Liver (tissue), 9 donors: ENCODE results near the gene FZD10. TPM values are rescaled to one million over a fixed set of nuclear protein-coding genes. Genes with fewer than 3 reads are reported as not detected.

Source experiments
- DNase-seq: peaks from one replicate; pipeline ENCODE4 v3.0.0-alpha.2; 2017; ENCODE audit warnings: low spot score
- H3K27ac ChIP-seq, 2 donors: one replicate each; pipeline ENCODE4 v1.7.0; 2013; ENCODE audit warnings: inconsistent platforms in 2 of 2, low read length in 2 of 2, control low read depth in 1 of 2, low read depth in 1 of 2, mild to moderate bottlenecking in 1 of 2
- H3K27me3 ChIP-seq, 4 donors: one replicate each; pipeline versions ENCODE4 v1.6.1 to v1.7.0; 2013; ENCODE audit warnings: low read length in 3 of 4, inconsistent platforms in 1 of 4, mild to moderate bottlenecking in 1 of 4, moderate library complexity in 1 of 4; ENCODE audit not compliant: control insufficient read depth in 4 of 4, insufficient read depth in 4 of 4
- H3K36me3 ChIP-seq, 4 donors: one replicate each; pipeline versions ENCODE4 v1.6.1 to v1.7.0; 2013; ENCODE audit warnings: low read length in 3 of 4, mild to moderate bottlenecking in 3 of 4, low read depth in 1 of 4, moderate library complexity in 1 of 4; ENCODE audit not compliant: control insufficient read depth in 4 of 4, insufficient read depth in 3 of 4
- H3K4me1 ChIP-seq, 4 donors: one replicate each; pipeline versions ENCODE4 v1.6.1 to v1.7.0; 2013; ENCODE audit warnings: low read length in 3 of 4, mild to moderate bottlenecking in 3 of 4, moderate library complexity in 1 of 4; ENCODE audit not compliant: control insufficient read depth in 4 of 4, insufficient read depth in 4 of 4
- H3K4me3 ChIP-seq, 3 donors: one replicate each; pipeline versions ENCODE4 v1.6.1 to v1.7.0; 2013; ENCODE audit warnings: low read length in 3 of 3, control low read depth in 1 of 3, low read depth in 1 of 3, mild to moderate bottlenecking in 1 of 3
- H3K9ac ChIP-seq, 2 donors: one replicate each; pipeline ENCODE4 v1.7.0; 2013; ENCODE audit warnings: low read length in 2 of 2, mild to moderate bottlenecking in 2 of 2, moderate library complexity in 2 of 2, control low read depth in 1 of 2, low read depth in 1 of 2
- H3K9me3 ChIP-seq, 4 donors: one replicate each; pipeline versions ENCODE4 v1.6.1 to v1.7.0; 2013; ENCODE audit warnings: low read length in 3 of 4; ENCODE audit not compliant: control insufficient read depth in 4 of 4
- ATF3 ChIP-seq: IDR thresholded peaks from 2 replicates; pipeline ENCODE4 v1.6.1; 2016; ENCODE audit warnings: antibody characterized with exemption
- CTCF ChIP-seq: fragments of 150-350 bp; IDR thresholded peaks from 2 replicates; pipeline ENCODE4 v1.5.1; 2017; ENCODE audit warnings: improper control_type of control experiment, low read depth, low read length; ENCODE audit not compliant: missing input control
- EGR1 ChIP-seq, 2 donors: IDR thresholded peaks; 2 replicates each; pipeline ENCODE4 v1.6.1; 2016 to 2018; ENCODE audit warnings: antibody characterized with exemption in 2 of 2, low read depth in 2 of 2
- FOXA1 ChIP-seq: IDR thresholded peaks from 2 replicates; pipeline ENCODE4 v1.6.1; 2016; ENCODE audit warnings: antibody characterized with exemption
- FOXA2 ChIP-seq: IDR thresholded peaks from 2 replicates; pipeline ENCODE4 v1.6.1; 2016; ENCODE audit warnings: antibody characterized with exemption
- GABPA ChIP-seq, 2 donors: IDR thresholded peaks in 1 of 2; conservative IDR thresholded peaks in 1 of 2; 2 replicates each; pipeline ENCODE4 v1.6.1; 2016; ENCODE audit warnings: antibody characterized with exemption in 2 of 2, mild to moderate bottlenecking in 1 of 2, moderate library complexity in 1 of 2
- HNF4A ChIP-seq, 2 donors: conservative IDR thresholded peaks; 2 replicates each; pipeline ENCODE4 v1.6.1; 2016; ENCODE audit warnings: antibody characterized with exemption in 2 of 2, mild to moderate bottlenecking in 2 of 2
- HNF4G ChIP-seq: IDR thresholded peaks from 2 replicates; pipeline ENCODE4 v1.6.1; 2016; ENCODE audit warnings: antibody characterized with exemption
- JUND ChIP-seq, 2 donors: IDR thresholded peaks; 2 replicates each; pipeline ENCODE4 v1.6.1; 2016; ENCODE audit warnings: antibody characterized with exemption in 2 of 2
- MAX ChIP-seq: IDR thresholded peaks from 2 replicates; pipeline ENCODE4 v1.6.1; 2016; ENCODE audit warnings: antibody characterized with exemption
- NR2F2 ChIP-seq: IDR thresholded peaks from 2 replicates; pipeline ENCODE4 v1.6.1; 2016; ENCODE audit warnings: antibody characterized with exemption
- RAD21 ChIP-seq, 2 donors: IDR thresholded peaks; 2 replicates each; pipeline ENCODE4 v1.6.1; 2016; ENCODE audit warnings: antibody characterized with exemption in 2 of 2, mild to moderate bottlenecking in 2 of 2
- REST ChIP-seq: IDR thresholded peaks from 2 replicates; pipeline ENCODE4 v1.6.1; 2016; ENCODE audit warnings: antibody characterized with exemption, mild to moderate bottlenecking
- RXRA ChIP-seq, 2 donors: IDR thresholded peaks; 2 replicates each; pipeline ENCODE4 v1.6.1; 2017 to 2018; ENCODE audit warnings: antibody characterized with exemption in 2 of 2, mild to moderate bottlenecking in 1 of 2
- SP1 ChIP-seq: IDR thresholded peaks from 2 replicates; pipeline ENCODE4 v1.6.1; 2018; ENCODE audit warnings: antibody characterized with exemption, mild to moderate bottlenecking
- TAF1 ChIP-seq: conservative IDR thresholded peaks from 2 replicates; pipeline ENCODE4 v1.6.1; 2016; ENCODE audit warnings: antibody characterized with exemption, mild to moderate bottlenecking
- YY1 ChIP-seq: IDR thresholded peaks from 2 replicates; pipeline ENCODE4 v1.6.1; 2016; ENCODE audit warnings: antibody characterized with exemption, mild to moderate bottlenecking
- ZBTB33 ChIP-seq: IDR thresholded peaks from 2 replicates; pipeline ENCODE4 v1.6.1; 2016; ENCODE audit warnings: antibody characterized with exemption
- WGBS: extraction: QIAGEN DNeasy Blood & Tissue Kit; methylation state at CpG from one replicate; pipeline ENCODE4 v1.1.7; 2013; 5-methylcytosine and 5-hydroxymethylcytosine counted together
- polyA plus RNA-seq, 2 donors: library from polyadenylated mRNA; stranded (reverse) in 1 of 2; unstranded in 1 of 2; fragments of 200-250 nt in 1 of 2; fragments of >200 nt in 1 of 2; fragmentation: Nextera tagmentation in 1 of 2; extraction: Ambion mirVana in 1 of 2; gene quantifications; one replicate each; pipeline versions ENCODE4 v1.2.1 to v1.2.3, GENCODE V29; 2013 to 2015
- total RNA-seq, 2 donors: library from RNA; depleted of rRNA; stranded (reverse); fragments of >200 nt; gene quantifications; one replicate each; pipeline ENCODE4 v1.2.3, GENCODE V29; 2014
- donor health status: healthy.
- donor health status: healthy.
- donor health status: healthy.
- donor health status: healthy.
- donor health status: healthy.

Gene FZD10
- total and polyA plus RNA-seq, 4 donors: 0.02 TPM; not detected in 3

GRCh38 chr12:130169924-130170323 is 7.7 kb downstream of the FZD10 start:
- H3K27me3 ChIP-seq: peaks cover 0 to 10% (median 4%) of the 10 kb centered on the region in 4 donors
- TF ChIP-seq REST (no peak), ZBTB33 (no peak), HNF4A (conservative IDR thresholded peaks at IDR 0.05) (no peak), FOXA2 (no peak), YY1 (no peak), GABPA (IDR thresholded peaks at IDR 0.05 in 1 of 2, conservative IDR thresholded peaks at IDR 0.05 in 1 of 2) (no peak), FOXA1 (no peak), CTCF (no peak), SP1 (no peak), JUND (IDR thresholded peaks at IDR 0.05) (no peak), ATF3 (no peak), RAD21 (IDR thresholded peaks at IDR 0.05) (no peak), EGR1 (IDR thresholded peaks at IDR 0.05; ENCODE audit: low read depth in 2 of 2) (no peak), MAX (no peak), TAF1 (no peak), HNF4G (no peak), RXRA (IDR thresholded peaks at IDR 0.05) (no peak), NR2F2 (no peak)
- H3K4me3 ChIP-seq: no peak overlapping the region
- no peak overlapping the region for H3K9ac ChIP-seq
- peaks cover 0 to 2% (median under 1%) of the 10 kb centered on the region in 4 donors for H3K9me3 ChIP-seq
- no peaks in the 10 kb centered on the region for H3K4me1 ChIP-seq
- DNase-seq: no peak
- no peaks in the 10 kb centered on the region for H3K36me3 ChIP-seq
- 54% methylated on average over 6 of the region's 6 CpGs for WGBS
- H3K27ac ChIP-seq: no peak overlapping the region
